ENCODE results near the gene ULK4.

Gene ULK4

GRCh38 chr3:41223691-41224090 is 738.2 kb downstream of the ULK4 start:
- Mint-ChIP-seq H3K4me3 (no peak overlapping the region), H3K4me1 (peaks cover 26 to 58% of the 10 kb centered on the region in 2 donors), H3K27ac (no peak overlapping the region), H3K36me3 (peaks cover 29 to 41% of the 10 kb centered on the region in 2 donors), H3K9me3 (no peaks in the 10 kb centered on the region), H3K27me3 (no peaks in the 10 kb centered on the region)
- ATAC-seq (replicated peaks) (peak; percentile 78 to 81), DNase-seq (no peak)

GRCh38 chr3:41223078-41223477 is 738.8 kb downstream of the ULK4 start:
- no peak for ATAC-seq (replicated peaks)
- Mint-ChIP-seq H3K27me3 (no peaks in the 10 kb centered on the region), H3K27ac (no peak overlapping the region), H3K4me1 (peaks cover 26 to 61% of the 10 kb centered on the region in 2 donors), H3K9me3 (no peaks in the 10 kb centered on the region), H3K36me3 (peaks cover 24 to 35% of the 10 kb centered on the region in 2 donors), H3K4me3 (no peak overlapping the region)
- DNase-seq: no peak

- H3K27me3 Mint-ChIP-seq: no peaks in the 10 kb centered on the region
- no peak for DNase-seq
- peaks cover 29 to 66% of the 10 kb centered on the region in 2 donors for H3K4me1 Mint-ChIP-seq
- H3K27ac Mint-ChIP-seq: no peak overlapping the region
- H3K4me3 Mint-ChIP-seq: no peak overlapping the region
- no peak for ATAC-seq (replicated peaks)
- H3K9me3 Mint-ChIP-seq: no peaks in the 10 kb centered on the region
- peaks cover 20 to 29% of the 10 kb centered on the region in 2 donors for H3K36me3 Mint-ChIP-seq
Measured at GRCh38 chr3:41222501-41222900, 739.4 kb downstream of the ULK4 start.

GRCh38 chr3:41222012-41222411 is 739.9 kb downstream of the ULK4 start:
- Mint-ChIP-seq H3K36me3 (peaks cover 19 to 28% of the 10 kb centered on the region in 2 donors), H3K4me1 (peaks cover 30 to 70% of the 10 kb centered on the region in 2 donors), H3K9me3 (peaks cover 0 to under 1% of the 10 kb centered on the region in 2 donors), H3K27ac (peak overlapping the region; percentile 47), H3K4me3 (no peak overlapping the region), H3K27me3 (no peaks in the 10 kb centered on the region)
- DNase-seq (no peak), ATAC-seq (replicated peaks) (no peak)

DNA sequence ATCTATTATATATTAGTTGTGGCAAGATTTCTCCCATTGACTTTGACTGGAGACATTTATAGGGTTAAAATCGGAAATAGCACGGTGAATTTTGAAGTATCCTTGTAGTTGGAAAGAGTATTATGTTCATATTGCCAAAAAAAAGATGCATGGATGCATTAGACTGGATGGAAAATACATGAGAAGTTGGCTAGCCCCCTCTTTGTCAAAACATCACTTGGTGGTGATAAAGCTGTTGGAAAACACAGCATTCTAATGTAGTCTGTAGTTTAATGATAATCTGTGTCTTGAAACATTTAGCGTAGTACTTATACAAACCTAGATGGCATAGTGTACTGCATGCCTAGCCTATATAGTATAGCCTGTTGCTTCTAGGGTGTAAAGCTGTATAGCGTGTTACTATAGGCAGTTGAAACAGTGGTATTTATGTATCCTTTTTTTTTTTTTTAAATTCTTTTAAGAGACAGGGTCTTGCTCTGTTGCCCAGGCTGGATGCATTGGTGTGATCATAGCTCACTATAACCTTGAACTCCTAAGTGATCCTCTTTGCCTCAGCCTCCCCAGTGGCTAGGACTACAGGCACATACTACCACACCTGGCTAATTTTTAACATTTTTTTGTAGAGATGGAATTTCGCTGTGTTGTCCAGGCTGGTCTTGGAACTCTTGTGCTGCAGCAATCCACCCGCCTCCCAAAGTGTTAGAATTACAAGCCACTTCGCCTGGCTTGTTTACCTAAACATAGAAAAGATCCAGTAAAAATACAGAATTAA is 740.8 kb downstream of the ULK4 start:
- Mint-ChIP-seq H3K27me3 (no peaks in the 10 kb centered on the region), H3K36me3 (peaks cover 14 to 23% of the 10 kb centered on the region in 2 donors), H3K4me1 (peaks cover 34 to 68% of the 10 kb centered on the region in 2 donors), H3K4me3 (no peak overlapping the region), H3K27ac (no peak overlapping the region), H3K9me3 (peaks cover 0 to 1% of the 10 kb centered on the region in 2 donors)
- ATAC-seq (replicated peaks) (no peak), DNase-seq (no peak)

DNA sequence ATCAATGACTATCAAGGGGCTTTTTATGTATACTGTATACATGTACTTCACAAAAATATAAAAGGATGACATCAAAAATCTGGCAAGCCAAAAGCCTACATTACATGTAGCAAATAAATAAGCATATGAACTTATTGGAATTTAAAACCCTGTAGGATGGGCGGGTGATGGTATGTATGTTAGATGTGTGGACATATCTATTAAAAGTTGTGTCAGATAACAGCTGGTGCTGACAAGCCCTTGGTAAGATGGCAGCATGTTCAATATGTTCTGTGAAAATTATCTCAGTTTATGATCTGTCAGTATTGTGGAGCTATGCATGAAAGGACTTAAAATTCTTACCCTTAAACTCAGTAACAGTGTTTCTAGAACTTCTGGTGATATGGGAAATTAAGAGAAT is 742.5 kb downstream of the ULK4 start:
- H3K27me3 Mint-ChIP-seq: no peaks in the 10 kb centered on the region
- peaks cover 0 to 1% of the 10 kb centered on the region in 2 donors for H3K9me3 Mint-ChIP-seq
- ATAC-seq (replicated peaks): no peak
- peaks cover 39 to 82% of the 10 kb centered on the region in 2 donors for H3K4me1 Mint-ChIP-seq
- no peak overlapping the region for H3K4me3 Mint-ChIP-seq
- H3K27ac Mint-ChIP-seq: peak overlapping the region; percentile 47
- peaks cover 6 to 17% of the 10 kb centered on the region in 2 donors for H3K36me3 Mint-ChIP-seq
- DNase-seq: no peak

- peak overlapping the region in 1 of 2 donors; percentile 1 for H3K4me3 Mint-ChIP-seq
- peak in 1 of 2 donors; percentile 46 for ATAC-seq (replicated peaks)
- peaks cover 44 to 90% of the 10 kb centered on the region in 2 donors for H3K4me1 Mint-ChIP-seq
Measured at GRCh38 chr3:41216993-41217392, 744.9 kb downstream of the ULK4 start.

DNA sequence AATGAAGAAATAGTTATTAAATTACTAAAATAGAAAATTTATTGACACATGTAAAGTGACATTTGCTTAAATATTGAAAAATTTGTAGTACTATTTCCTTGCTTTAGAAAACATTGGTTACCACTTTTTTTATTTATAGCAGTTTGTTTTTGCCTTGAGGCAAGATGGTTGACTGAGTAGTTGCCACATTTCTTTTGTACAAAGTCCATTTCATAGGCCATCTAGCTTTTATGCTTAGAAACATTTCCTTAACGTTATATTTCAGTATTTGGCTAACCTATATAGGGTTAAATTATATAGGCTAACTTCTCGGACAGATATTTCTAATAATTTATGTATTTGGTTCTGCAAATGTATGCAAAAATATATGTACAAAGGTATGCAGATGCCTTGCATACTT is 745.5 kb downstream of the ULK4 start:
- Mint-ChIP-seq H3K4me3 (no peak overlapping the region), H3K36me3 (peaks cover 11 to 19% of the 10 kb centered on the region in 2 donors), H3K27me3 (no peaks in the 10 kb centered on the region), H3K27ac (no peak overlapping the region), H3K4me1 (peaks cover 44 to 90% of the 10 kb centered on the region in 2 donors), H3K9me3 (peaks cover 0 to 1% of the 10 kb centered on the region in 2 donors)
- ATAC-seq (replicated peaks): no peak
- no peak for DNase-seq

More at GRCh38 chr3:41216993-41217392, 744.9 kb downstream of the ULK4 start:
- Mint-ChIP-seq H3K27ac (peak overlapping the region; percentile 57), H3K36me3 (peaks cover 8 to 17% of the 10 kb centered on the region in 2 donors), H3K9me3 (peaks cover 0 to 1% of the 10 kb centered on the region in 2 donors), H3K27me3 (no peaks in the 10 kb centered on the region)
- no peak for DNase-seq

DNA sequence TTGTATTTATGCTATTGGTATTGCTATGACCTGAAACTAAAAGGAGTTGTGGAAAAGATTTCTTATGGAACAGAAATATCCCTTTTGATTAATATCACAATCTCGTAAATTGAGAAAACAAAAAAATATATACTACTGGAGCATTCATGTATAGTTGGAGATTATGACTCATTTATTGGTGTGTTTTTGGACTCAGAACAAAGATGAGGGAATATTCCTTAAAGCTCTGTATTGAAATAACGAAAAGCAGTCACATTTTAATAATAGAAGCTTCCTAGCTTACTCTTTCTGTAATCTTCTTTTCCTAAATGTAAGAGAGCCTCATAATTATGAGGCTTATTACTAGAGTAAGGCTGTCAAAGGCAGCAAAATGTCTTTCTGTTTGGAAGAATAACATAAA is 748.3 kb downstream of the ULK4 start:
- Mint-ChIP-seq H3K9me3 (peaks cover 0 to 4% of the 10 kb centered on the region in 2 donors), H3K4me3 (no peak overlapping the region), H3K4me1 (peaks cover 43 to 77% of the 10 kb centered on the region in 2 donors), H3K27ac (no peak overlapping the region), H3K36me3 (peaks cover 22 to 32% of the 10 kb centered on the region in 2 donors), H3K27me3 (no peaks in the 10 kb centered on the region)
- no peak for DNase-seq
- no peak for ATAC-seq (replicated peaks)

GRCh38 chr3:41212088-41212487 is 749.8 kb downstream of the ULK4 start:
- H3K27ac Mint-ChIP-seq: no peak overlapping the region
- H3K4me3 Mint-ChIP-seq: no peak overlapping the region
- no peaks in the 10 kb centered on the region for H3K27me3 Mint-ChIP-seq
- peaks cover 52 to 81% of the 10 kb centered on the region in 2 donors for H3K4me1 Mint-ChIP-seq
- no peak for DNase-seq
- ATAC-seq (replicated peaks): no peak
- peaks cover 0 to 4% of the 10 kb centered on the region in 2 donors for H3K9me3 Mint-ChIP-seq
- peaks cover 25 to 42% of the 10 kb centered on the region in 2 donors for H3K36me3 Mint-ChIP-seq

GRCh38 chr3:41210966-41211365 is 750.9 kb downstream of the ULK4 start:
- ATAC-seq (replicated peaks) (no peak), DNase-seq (no peak)
- no peak overlapping the region for H3K27ac Mint-ChIP-seq
- H3K9me3 Mint-ChIP-seq: peaks cover 0 to 2% of the 10 kb centered on the region in 2 donors
- H3K4me3 Mint-ChIP-seq: no peak overlapping the region
- peaks cover 25 to 38% of the 10 kb centered on the region in 2 donors for H3K36me3 Mint-ChIP-seq
- peaks cover 49 to 83% of the 10 kb centered on the region in 2 donors for H3K4me1 Mint-ChIP-seq
- H3K27me3 Mint-ChIP-seq: no peaks in the 10 kb centered on the region

- no peak for ATAC-seq (replicated peaks)
Measured at GRCh38 chr3:41209646-41210045, 752.3 kb downstream of the ULK4 start.

DNA sequence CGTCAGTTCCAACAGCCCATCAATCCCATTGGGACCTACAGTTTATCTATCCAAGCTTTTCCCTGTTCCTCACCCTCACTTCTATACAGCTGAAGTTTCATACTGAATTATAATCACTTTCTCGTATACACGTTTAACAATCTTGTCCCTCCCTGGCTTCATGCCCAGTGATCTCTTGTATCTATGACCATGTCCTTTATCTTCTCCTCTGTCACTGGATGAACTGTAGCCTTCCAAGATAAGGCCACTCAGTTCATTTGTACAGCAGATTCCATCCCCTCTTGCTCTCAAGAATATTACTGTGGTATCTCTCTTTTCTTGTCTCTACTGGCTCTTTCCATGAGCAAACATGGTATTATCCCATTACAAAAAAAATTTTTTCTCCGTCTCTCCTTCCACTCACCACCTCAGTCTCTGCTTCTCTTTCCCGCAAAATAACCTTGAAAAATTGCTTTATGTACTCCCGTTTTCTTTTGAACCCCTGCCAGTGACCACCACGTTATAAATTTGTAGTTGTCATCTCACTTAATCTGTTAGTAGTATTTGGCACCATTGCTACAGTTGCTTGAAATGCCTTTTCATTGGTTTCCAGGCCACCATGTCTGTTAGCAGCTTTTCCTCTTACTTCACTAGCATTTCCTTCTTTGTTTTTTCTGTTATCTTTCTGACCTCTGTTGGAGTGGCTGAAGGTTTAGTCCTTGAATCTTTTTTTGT is 753.2 kb downstream of the ULK4 start:
- Mint-ChIP-seq H3K4me1 (peaks cover 51 to 77% of the 10 kb centered on the region in 2 donors), H3K27me3 (no peaks in the 10 kb centered on the region), H3K27ac (peak overlapping the region; percentile 7), H3K36me3 (peaks cover 23 to 34% of the 10 kb centered on the region in 2 donors), H3K4me3 (no peak overlapping the region), H3K9me3 (peaks cover 0 to 2% of the 10 kb centered on the region in 2 donors)
- ATAC-seq (replicated peaks): no peak
- no peak for DNase-seq

More at GRCh38 chr3:41209646-41210045, 752.3 kb downstream of the ULK4 start:
- peaks cover 23 to 34% of the 10 kb centered on the region in 2 donors for H3K36me3 Mint-ChIP-seq
- no peak overlapping the region for H3K4me3 Mint-ChIP-seq
- H3K9me3 Mint-ChIP-seq: peaks cover 0 to 2% of the 10 kb centered on the region in 2 donors
- no peak overlapping the region for H3K27ac Mint-ChIP-seq
- peaks cover 51 to 84% of the 10 kb centered on the region in 2 donors for H3K4me1 Mint-ChIP-seq
- H3K27me3 Mint-ChIP-seq: no peaks in the 10 kb centered on the region
- DNase-seq: no peak

DNA sequence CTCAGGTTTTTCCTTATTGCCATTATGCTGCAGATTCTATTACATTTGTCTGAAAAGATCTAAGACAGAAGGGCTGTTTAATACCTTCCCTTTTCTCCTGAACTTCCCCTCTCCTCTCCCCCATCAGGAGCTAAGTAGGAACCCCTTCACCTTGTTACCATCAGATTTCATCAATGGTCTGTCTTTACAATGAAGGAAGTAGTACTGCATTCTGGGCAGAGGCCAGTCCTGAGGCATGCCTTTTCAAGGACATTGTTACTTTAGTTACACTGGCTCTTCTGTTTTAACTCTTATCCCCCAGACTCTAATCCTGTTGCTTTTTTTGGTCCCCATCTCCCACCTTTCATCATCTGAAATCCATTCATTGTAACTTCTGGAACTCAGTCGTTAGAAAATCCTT is 754.5 kb downstream of the ULK4 start:
- peaks cover 0 to 2% of the 10 kb centered on the region in 2 donors for H3K9me3 Mint-ChIP-seq
- DNase-seq (no peak), ATAC-seq (replicated peaks) (no peak)
- H3K27ac Mint-ChIP-seq: peak overlapping the region; percentile 81
- H3K36me3 Mint-ChIP-seq: peaks cover 21 to 32% of the 10 kb centered on the region in 2 donors
- peak overlapping the region in 1 of 2 donors; percentile 1 for H3K4me3 Mint-ChIP-seq
- no peaks in the 10 kb centered on the region for H3K27me3 Mint-ChIP-seq
- H3K4me1 Mint-ChIP-seq: peaks cover 45 to 73% of the 10 kb centered on the region in 2 donors

Measured in stimulated activated naive B cell treated with anti-CD40 and anti-IgM and Interleukin-4, amounts not matched to agents 10 μg/mL and 1 μg/mL and 100 μg/mL, for 72 hours (primary cell).